HG03095 (cell line): Measurements from ENCODE around the gene PDE4D.

Experiments used
- ATAC-seq: cut with Tn5 transposase; IDR thresholded peaks from one replicate; pipeline ENCODE4 v1.9.1; 2021; ENCODE audit warnings: moderate library complexity; ENCODE audit not compliant: unreplicated experiment

Gene PDE4D

GRCh38 chr5:59169081-59169767, 724.3 kb downstream of the PDE4D start:
- ATAC-seq = no peak

GRCh38 chr5:59168067-59168466, 725.5 kb downstream of the PDE4D start:
- ATAC-seq = no peak

GRCh38 chr5:59164041-59164830, 729.3 kb downstream of the PDE4D start:
- no peak for ATAC-seq

GRCh38 chr5:59161221-59162105, 732.1 kb downstream of the PDE4D start:
- ATAC-seq = no peak

GRCh38 chr5:59158637-59159391, 734.7 kb downstream of the PDE4D start:
- ATAC-seq = no peak

- no peak for ATAC-seq
These were observed 735.4 kb downstream of the PDE4D start for GRCh38 chr5:59158165-59158564.

- ATAC-seq = no peak
These were observed 736.5 kb downstream of the PDE4D start for GRCh38 chr5:59157068-59157467.

GRCh38 chr5:59152701-59153245, 740.8 kb downstream of the PDE4D start:
- ATAC-seq = no peak

GRCh38 chr5:59151162-59151889, 742.2 kb downstream of the PDE4D start:
- ATAC-seq = no peak

GRCh38 chr5:59149827-59150226, 743.7 kb downstream of the PDE4D start:
- no peak for ATAC-seq

GRCh38 chr5:59149271-59149670, 744.3 kb downstream of the PDE4D start:
- no peak for ATAC-seq

- no peak for ATAC-seq
These were observed 746.8 kb downstream of the PDE4D start for GRCh38 chr5:59146729-59147128.

- ATAC-seq = peak; percentile 95
These were observed 749.6 kb downstream of the PDE4D start for GRCh38 chr5:59143926-59144333.

- ATAC-seq = no peak
These were observed 750.6 kb downstream of the PDE4D start for GRCh38 chr5:59142927-59143326.

GRCh38 chr5:59142138-59142537, 751.4 kb downstream of the PDE4D start:
- no peak for ATAC-seq

GRCh38 chr5:59140133-59140532, 753.4 kb downstream of the PDE4D start:
- ATAC-seq = no peak

GRCh38 chr5:59139695-59140094, 753.8 kb downstream of the PDE4D start:
- ATAC-seq = no peak

GRCh38 chr5:59138509-59138908, 755.0 kb downstream of the PDE4D start:
- no peak for ATAC-seq

GRCh38 chr5:59137846-59138245, 755.7 kb downstream of the PDE4D start:
- no peak for ATAC-seq

GRCh38 chr5:59136549-59136948, 757.0 kb downstream of the PDE4D start:
- ATAC-seq = no peak
